H54 (cell line): ENCODE results near the gene MREG.
"Not testable (repeated sequence)": the region's sequence is repeated elsewhere in the genome, so short reads cannot be mapped to it uniquely, and the experiment has no call there.

Experiments
- DNase-seq: peaks from one replicate; pipeline ENCODE4 v3.0.0; 2011; ENCODE audit warnings: low spot score, mixed read lengths; ENCODE audit not compliant: insufficient read length
- FAIRE-seq: peaks from 3 replicates; lab custom pipeline; 2011; peaks lifted over from hg19 to GRCh38; lab: Jason Lieb, UNC
- POLR2A ChIP-seq: IDR thresholded peaks from 2 replicates; pipeline ENCODE4 v1.6.1; 2011; ENCODE audit warnings: low read depth, mild to moderate bottlenecking, low read length

MREG gene

DNA sequence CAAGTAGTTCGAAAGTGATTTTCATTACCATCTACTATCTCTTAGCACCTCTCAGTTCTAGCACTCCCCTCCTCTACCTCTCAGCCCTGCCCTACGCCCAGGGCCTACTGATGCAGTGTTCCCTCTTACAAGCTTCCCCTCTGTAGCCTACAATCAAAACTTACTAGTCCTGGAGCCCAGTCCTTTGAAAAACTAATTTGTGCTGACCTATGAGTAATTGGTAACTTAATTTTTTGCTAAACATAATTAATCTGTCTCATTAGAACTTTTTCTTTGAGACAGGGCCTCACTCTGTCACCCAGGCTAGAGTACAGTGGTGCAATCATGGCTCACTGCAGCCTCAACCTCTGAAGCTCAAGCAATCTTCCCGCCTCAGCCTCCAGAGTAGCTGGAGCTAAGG is 44.9 kb downstream of the MREG start:
- FAIRE-seq (no peak), DNase-seq (no peak)
- no peak for TF ChIP-seq POLR2A

DNA sequence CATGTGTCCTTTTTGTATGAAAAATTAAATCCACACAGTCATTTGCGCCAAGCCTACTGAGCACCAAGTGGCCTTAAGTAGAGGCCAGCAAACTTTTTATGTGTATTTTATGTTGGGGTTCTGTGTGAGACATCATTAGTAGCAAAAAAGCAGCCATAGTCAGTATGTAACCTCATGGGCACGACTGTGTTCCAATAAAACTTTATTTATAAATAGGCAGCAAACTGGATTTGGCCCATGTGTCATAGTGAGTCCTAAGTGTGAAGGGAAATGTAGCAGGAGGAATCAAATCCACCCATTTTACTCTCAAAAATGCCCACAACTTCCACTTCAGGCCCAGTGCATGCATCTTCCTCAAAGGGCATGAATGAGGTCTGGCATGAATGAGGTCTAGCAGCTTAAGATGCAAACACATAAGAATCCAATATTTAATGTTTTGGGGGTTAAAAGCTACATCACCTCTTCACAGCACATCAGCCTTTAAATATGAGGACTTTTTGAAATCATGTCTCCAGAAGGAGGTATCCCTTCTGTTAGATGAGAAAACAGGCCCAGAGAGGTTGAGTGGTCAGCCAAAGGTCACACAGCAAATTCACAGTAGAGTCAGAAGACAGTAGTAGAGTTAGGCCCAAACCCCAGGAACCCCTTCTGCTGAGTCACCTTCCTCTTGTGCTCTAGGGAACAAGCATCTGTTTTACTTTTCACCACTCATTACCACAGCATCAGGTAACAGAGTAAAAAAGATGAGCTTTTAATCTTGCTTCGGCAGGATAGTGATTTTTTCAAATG is 45.6 kb downstream of the MREG start:
- DNase-seq (no peak), FAIRE-seq (no peak)
- no peak for TF ChIP-seq POLR2A

DNA sequence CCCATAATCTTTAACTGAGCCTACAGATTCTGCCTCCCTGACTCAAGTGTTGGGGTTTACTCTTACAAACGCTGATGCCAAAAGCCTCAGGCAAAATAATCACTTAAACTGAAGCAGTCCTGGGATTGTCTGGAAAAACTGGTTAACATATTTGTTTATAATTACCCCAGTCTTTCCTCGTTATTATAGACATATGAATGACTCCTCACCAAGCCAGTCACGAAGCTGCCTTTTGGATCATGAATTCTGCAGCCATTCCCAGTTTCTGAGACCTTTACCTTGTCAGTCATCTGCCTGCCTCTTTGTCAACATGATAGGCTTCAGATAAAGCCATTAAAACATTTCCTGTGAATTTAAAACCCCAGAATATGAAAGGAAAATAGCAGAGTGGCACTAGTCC is 46.4 kb downstream of the MREG start:
- no peak for DNase-seq
- no peak for TF ChIP-seq POLR2A
- no peak for FAIRE-seq

DNA sequence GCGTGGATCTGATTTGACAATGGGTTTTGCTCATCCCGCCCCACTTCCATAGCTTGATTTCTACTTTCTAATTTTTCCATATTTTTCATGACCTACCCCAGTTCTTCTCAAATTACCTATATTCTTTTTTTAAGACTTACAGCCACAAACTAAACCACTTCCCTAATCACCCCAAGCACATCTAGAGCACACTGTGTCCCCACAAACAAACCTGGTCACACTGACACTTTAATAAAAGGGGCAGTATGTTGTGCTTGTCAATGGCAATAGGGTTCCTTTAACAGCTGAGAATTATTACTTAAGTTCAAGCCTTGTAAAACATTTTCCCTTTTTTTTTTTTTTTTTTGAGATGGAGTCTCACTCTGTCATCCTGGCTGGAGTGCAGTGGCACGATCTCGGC is 47.1 kb downstream of the MREG start:
- no peak for TF ChIP-seq POLR2A
- no peak for DNase-seq
- FAIRE-seq = no peak

DNA sequence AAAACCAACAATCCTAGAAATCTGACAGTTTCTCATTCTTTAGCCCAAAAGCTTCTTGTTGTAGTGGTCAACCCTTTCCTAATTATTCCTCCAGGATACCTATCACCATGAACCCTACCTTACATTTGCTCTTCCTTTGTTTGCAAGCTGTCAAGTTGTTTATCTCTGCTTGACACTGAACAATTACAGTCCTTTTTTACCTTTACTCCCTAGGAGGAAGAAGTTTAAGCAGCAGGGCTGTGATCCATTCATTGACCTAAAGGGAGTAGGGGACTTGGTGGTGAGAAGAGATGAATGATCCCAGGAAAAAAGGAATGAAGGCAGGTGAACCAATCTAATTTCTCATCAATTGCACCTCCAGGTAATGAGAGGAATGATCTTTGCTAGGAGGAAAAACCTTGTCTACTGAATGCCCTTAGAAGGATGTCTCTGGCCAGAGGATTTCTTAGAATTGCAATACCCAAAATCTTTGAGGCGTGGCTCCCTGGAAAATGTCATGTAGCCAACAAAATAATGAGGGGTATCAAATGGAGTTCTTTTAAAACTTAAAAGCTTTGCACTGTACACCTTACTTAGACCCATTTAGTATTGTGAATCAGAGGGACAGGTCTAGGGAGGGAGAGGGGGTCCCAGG is 47.7 kb downstream of the MREG start:
- no peak for DNase-seq
- no peak for FAIRE-seq
- no peak for TF ChIP-seq POLR2A

DNA sequence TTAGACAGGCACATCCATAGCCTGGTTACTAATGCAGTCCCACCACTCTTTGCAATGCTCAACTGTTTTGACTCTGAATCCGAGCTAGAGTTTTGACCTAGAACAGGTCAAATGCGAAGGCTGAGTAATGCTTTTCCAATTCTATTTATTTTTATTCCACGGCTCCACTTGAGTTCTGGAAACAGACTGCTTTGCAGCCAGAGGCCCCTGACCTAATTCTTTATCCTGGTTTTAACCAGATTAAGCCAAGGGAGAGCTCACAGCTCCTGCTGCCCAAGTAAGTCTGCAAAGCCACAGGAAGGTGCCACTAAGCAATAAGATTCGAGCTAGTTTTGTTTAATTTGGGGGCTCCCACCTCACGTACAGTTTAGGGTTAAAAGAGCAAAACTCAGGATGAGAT is 51.4 kb downstream of the MREG start:
- no peak for FAIRE-seq

DNA sequence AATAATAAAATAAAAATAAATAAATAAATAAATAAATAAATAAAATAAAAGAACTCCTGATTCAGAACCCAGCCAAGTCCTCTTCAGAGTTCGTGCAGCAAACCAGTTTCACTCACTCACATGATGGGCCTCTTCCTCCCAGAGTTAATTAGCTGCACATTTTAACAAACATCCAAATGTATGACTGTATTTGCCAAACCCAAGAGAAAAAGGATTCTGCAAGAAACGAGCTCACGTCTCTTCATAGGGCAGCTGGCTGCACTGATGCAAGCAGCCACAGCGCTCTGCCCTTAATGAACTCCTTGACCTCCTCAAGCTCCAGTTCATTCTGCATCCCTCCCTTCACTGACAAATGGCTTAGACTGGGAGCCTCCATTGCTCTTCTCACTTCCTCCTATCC is 55.1 kb downstream of the MREG start:
- FAIRE-seq (no peak), DNase-seq (no peak)
- TF ChIP-seq POLR2A = no peak

More for the DNA sequence above, 51.4 kb downstream of the MREG start:
- DNase-seq = no peak
- TF ChIP-seq POLR2A = no peak

DNA sequence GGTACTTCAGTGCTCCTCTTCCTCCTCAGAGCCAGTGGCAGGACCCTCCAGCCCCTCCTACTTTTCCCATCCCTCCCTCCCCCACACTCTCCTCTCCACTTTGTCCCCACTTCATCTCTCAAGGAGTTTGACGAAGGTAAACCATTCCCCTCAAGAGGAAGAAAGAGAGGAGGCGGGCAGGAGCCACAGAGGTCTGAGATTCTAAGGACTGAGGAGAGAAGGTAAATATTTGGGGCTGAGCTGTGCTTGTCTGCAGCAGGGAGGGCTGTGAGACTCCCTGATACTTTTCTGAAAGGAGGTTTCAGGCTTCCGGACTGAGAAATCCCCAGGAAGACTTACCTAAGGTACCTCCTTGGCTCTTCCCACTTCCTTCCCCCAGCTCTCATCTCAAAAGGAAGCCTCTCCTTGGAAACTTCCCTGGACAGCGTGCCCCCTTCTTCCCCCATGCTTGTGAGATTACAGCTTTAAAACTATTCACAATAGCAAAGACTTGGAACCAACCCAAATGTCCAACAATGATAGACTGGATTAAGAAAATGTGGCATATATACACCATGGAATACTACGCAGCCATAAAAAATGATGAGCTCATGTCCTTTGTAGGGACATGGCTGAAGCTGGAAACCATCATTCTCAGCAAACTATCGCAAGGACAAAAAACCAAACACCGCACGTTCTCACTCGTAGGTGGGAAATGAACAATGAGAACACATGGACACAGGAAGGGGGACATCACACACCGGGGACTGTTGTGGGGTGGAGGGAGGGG is 55.8 kb downstream of the MREG start:
- DNase-seq, FAIRE-seq: not testable (repeated sequence)

DNA sequence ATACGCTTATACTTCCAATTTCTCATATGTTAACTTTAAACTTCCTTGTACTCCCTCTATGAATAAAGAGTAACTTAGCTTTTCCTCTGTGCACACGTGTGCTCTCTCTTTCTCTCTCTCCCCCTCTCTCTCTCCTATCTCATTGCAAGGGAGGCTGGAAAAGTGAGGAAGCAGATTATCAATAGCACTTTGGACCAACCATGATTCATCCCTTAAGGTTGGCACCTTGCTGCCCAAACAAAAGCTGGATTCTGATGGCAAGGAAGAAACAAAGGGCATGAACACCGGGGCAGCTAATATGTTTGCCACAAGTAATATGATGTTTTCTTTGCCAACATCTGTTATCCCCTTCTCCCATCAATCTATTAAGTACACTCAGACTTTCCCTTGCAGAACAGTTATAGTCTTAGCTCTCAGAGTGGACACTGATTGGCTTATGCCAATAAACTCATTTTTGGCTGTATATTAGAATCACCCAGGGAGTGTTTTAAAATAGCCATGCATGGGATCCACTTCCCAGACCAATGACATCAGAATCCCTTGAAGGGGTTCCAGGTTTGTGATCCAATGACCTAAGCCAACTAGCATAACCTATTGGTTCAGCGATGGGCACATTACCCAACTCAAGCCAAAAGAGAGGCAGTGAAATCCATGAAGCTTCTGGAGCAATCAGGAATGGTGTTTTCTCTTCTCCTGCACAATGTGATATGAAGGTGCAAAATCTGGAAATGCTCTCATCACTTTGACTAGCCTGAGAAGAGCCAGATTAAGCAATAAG is 60.3 kb downstream of the MREG start:
- FAIRE-seq (no peak), DNase-seq (no peak)
- TF ChIP-seq POLR2A = no peak

DNA sequence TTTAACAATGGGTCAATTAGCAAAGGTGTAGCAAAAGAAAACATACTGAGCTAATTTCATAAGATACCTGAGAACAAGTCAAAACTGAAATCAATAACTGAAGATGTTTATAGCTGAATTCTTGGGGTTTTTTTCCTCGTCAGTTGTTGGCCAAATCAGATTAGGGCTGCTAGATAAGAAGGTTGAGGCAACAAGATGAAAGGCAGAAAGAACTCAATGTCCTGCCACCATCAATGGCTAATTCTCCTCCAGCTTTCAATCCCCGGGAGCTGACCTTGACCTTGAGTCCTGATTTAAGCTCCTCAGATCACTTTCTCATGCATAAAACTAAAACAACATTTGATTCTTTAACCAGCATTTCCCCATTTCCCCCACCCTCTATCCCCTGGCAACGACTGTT is 61.8 kb downstream of the MREG start:
- TF ChIP-seq POLR2A = no peak
- FAIRE-seq (no peak), DNase-seq (no peak)

DNA sequence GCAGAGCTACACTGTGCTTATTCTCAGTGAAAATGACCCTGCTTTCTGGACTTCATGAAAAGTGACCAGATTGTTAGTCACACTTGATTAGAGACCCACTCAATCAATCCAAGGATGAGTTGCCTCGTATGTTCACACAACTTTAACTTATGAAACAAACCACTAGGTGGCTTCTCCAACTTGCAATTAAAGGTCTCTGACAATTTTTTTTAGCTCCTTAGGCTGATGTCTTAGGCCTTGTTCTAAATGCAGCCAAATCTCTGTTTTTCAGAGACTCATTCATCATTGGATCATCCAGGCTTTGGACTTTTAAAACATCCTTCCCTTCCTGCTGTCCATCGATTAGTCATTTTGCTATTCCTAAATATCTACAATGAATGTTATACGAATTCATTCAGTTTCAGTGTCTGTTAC is 63.4 kb downstream of the MREG start:
- no peak for TF ChIP-seq POLR2A
- FAIRE-seq (peak; percentile 93), DNase-seq (no peak)

DNA sequence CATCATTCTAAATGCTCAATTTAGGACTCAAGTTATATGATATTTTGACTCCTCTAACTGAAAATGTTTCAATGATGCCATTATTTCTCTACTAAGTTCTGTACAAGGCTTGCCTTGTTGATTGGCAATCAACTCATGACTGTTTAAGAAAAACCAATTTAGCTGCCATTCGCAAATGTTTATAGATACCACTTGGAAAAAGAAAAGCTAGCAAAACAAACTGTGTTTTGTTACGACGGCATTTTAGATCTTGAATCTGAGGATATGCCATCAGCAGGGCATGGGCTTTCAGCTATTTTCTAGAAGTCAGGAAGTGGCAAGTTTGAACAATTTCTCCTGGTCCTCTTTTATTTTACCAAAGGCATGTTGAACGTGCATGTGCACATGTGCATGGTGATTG is 65.3 kb downstream of the MREG start:
- no peak for TF ChIP-seq POLR2A
- no peak for FAIRE-seq

DNA sequence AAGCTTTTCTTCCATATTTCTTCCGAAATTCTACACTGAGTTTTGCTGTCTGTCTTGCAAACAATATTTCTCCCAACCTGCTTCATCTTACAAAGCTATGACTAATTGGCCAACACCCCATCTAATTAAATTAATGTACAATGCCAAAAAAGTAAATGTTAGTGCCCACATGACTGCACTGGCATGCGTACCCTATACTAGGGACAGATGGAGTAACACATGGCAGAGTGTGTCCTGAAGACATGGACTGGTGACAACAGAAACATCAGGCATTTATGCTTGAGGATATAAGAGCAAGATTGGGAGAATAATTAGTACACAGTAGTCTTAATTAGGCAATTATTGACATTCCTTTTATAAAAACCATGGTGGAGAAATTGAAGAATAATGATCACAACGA is 66.8 kb downstream of the MREG start:
- no peak for DNase-seq
- TF ChIP-seq POLR2A = no peak
- peak; percentile 30 for FAIRE-seq

More for the DNA sequence above, 65.3 kb downstream of the MREG start:
- DNase-seq = no peak

DNA sequence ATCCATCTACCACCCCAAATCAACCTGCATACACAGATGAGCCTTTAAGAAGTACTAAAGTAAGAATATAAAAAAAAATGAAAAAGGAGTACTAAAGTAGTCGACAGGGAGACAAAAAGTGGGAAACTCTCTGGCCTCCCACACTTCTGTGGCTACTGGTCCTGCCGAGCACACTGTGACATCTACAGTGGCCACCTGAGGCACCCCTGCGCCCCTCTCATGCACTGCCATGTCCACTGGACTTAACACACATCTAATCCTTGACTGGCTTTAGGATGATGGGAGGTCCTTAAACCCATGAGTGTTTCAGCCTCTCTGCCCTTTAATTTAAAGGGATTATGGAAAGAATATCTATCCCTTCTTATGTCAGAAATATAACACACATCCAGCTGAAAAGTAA is 71.2 kb downstream of the MREG start:
- no peak for TF ChIP-seq POLR2A
- FAIRE-seq (no peak), DNase-seq (no peak)
